NB4 (cell line): ENCODE measurements around the gene SYT12.

Experiments used
- MYC ChIP-seq: IDR thresholded peaks from 2 replicates; pipeline ENCODE4 v1.6.1; 2011; ENCODE audit warnings: low read depth, low read length
- POLR2A ChIP-seq: IDR thresholded peaks from 2 replicates; pipeline ENCODE4 v1.6.1; 2011; ENCODE audit warnings: mild to moderate bottlenecking; ENCODE audit not compliant: insufficient read length; ENCODE audit errors: extremely low read depth
- TF ChIP-seq, protein P1 (sequence below): IDR thresholded peaks from one replicate; pipeline ENCODE4 v1.5.1; 2012; ENCODE audit warnings: low read depth, low read length
- TF ChIP-seq, protein P2 (sequence below): IDR thresholded peaks from 2 replicates; pipeline ENCODE4 v1.6.1; 2011; ENCODE audit warnings: low read depth, low read length

DNA sequence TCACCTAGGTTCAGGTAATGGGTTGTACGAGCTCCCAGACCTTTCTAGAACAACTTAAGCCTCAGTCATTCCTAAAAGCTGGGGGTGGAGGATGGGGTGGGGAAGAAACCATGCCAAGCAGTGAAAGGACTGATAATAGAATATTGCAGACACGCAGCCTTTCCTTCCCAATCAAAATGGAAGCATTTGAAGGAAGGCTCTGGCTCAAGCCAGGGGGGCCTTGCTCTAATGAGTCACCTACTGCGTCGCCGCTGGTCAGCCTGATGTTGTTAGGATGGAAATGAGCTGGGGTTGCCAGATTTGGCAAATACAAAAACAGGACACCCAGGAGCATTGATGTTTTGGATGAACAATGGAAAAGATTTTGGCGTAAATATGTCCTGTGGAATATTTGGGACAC is 6.2 kb downstream of the SYT12 start:
- TF ChIP-seq, protein P1, sequence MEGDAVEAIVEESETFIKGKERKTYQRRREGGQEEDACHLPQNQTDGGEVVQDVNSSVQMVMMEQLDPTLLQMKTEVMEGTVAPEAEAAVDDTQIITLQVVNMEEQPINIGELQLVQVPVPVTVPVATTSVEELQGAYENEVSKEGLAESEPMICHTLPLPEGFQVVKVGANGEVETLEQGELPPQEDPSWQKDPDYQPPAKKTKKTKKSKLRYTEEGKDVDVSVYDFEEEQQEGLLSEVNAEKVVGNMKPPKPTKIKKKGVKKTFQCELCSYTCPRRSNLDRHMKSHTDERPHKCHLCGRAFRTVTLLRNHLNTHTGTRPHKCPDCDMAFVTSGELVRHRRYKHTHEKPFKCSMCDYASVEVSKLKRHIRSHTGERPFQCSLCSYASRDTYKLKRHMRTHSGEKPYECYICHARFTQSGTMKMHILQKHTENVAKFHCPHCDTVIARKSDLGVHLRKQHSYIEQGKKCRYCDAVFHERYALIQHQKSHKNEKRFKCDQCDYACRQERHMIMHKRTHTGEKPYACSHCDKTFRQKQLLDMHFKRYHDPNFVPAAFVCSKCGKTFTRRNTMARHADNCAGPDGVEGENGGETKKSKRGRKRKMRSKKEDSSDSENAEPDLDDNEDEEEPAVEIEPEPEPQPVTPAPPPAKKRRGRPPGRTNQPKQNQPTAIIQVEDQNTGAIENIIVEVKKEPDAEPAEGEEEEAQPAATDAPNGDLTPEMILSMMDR: no peak
- TF ChIP-seq POLR2A (no peak), MYC (no peak)
- TF ChIP-seq, protein P2, sequence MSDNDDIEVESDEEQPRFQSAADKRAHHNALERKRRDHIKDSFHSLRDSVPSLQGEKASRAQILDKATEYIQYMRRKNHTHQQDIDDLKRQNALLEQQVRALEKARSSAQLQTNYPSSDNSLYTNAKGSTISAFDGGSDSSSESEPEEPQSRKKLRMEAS: no peak
